GM21526 (cell line): ENCODE measurements around the gene SMG6.
A peak's percentile ranks its signal among the peaks of the same experiment; 100 is the strongest.
"Not testable (repeated sequence)": the region's sequence is repeated elsewhere in the genome, so short reads cannot be mapped to it uniquely, and the experiment has no call there.

ENCODE experiments used
- ATAC-seq: cut with Tn5 transposase; IDR thresholded peaks from one replicate; pipeline ENCODE4 v1.9.1; 2021; ENCODE audit warnings: moderate library complexity; ENCODE audit not compliant: unreplicated experiment, low FRiP score

Gene SMG6

DNA sequence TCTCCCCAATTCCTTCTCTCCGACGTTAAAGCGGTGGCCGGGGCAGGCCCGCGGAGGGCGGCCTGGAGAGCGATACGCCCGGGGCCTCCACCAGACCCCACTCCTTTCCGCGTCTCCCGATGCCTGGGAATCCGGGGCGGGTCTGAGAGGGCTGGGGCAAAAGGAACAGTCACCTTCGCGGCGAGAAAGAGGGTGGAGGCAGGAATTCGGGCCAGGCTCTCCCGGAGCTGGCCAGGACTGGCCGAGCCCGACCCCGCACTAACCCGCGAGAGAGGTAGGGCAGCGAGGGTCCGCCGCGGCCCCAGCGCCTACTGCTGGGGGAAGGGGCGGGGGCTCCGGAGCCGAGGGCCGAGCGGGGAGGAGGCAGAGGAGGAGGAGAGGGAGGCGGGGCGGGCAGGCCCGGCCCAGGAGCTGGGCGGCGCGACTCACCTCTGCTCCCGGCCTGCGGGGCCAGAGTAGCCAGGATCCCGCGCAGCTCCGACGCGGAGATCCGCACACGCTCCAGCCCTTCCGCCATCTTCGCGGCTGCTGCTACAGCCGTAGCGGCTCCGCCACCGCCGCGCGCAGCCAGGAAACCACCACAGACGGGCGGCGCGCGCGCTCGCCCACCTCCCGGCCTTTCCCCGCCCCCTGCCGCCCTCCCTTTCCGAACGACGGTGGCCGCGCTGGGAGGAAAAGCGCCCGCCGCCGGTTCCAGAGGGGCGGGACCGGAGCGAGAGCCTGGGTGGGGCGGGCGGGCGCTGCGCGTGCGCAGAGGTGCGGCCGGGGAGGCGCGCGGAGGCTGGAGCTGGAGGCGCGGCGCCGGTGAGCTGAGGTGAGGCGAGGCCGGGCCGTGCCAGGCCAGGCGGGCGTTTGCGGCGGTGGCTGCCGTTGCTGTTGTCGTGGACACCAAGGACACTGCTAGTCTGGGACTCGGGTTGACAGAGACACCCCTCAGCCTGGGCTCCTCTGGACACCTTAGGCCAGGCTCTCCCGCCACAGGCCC lies at the start of gene SMG6, which contains the start of gene SRR:
Gene SMG6, minus strand, starts transcription at position 582 of the 985 bp plus-strand sequence. Its CDS starts 65 bp downstream, at position 517.
Gene SRR, plus strand, starts transcription at position 747 of the 985 bp plus-strand sequence. CDS start 11,611 bp downstream, outside the sequence.
- ATAC-seq: peak; percentile 69

DNA sequence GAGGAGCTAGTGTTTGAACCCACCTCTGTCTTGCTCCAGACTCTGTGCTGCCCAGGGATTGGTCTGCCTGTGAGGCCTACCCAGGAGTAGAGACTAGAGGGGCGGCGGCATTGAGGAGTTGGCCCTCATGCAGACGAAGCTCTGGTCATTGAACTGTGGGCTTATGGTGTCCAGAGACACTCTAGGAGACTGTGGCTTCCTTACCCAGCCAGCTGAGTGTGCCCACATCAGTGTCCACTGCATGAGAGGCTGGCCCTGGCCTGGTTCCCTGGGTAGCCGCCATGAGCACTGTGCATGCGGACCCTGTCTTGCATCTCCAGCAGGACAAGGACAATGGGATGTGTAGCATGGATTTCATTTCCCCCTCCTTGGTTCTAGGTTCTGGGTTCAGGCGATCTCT lies 47.7 kb upstream of the SMG6 start:
- ATAC-seq: no peak

DNA sequence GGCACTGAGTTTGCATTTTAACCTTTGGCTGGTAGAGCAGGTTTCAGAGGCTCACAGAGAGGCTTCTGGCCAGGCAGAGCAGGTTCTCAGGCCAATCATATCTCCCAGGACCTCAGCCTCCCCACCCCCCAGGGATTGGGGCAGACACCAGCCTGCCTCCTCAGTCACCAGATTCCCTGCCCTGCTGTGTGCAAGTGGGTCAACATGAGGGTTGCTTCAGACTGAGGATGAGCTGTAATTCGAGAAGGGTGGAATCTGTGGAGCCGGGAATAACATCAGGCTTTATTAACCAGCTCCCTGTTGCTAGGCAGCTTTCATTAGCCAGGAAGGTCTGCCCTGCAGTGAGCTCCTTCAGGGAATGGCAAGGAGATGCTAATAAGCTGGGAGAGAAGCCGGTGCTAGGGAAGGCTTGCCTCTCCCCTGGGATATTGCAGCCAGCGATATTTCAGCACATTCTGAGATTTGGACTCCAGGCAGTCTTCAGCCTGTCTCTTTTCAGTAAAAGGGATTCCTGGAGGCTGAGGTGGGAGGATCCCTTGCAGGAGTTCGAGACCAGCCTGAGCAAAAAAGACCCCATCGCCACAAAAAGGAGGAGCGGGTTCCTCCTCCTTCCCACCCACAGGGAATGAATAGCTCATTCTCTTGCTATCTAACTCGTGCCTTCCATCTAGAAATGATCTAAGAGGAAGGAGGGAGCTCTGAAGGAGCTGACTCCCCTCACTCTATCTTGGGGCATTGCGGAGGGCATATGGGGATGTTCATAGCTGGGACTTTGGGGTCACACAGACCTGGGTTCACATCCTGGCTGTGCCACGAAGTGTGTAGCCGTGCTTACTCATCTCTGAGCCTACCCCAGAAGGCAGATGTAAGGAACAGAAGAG lies 44.5 kb upstream of the SMG6 start:
- ATAC-seq: no peak

DNA sequence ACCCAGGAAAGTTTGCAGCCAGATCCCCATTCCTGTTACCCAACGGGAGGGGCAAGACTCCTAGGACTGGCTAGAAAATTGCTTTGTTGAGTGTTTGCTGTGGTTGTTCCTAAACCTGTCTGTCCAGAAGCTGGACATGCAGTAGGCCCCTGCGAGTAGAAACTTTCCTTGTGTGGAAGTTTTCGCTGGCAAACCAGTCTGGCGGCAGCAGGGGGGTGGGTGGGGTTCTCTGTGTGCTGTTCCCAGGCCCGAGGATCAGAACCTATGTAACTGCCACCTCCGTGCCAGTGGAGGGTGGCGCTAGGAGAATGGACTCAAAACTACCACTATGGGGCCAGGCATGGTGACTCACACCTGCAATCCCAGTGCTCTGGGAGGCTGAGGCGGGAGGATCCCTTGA lies 42.9 kb upstream of the SMG6 start:
- no peak for ATAC-seq

DNA sequence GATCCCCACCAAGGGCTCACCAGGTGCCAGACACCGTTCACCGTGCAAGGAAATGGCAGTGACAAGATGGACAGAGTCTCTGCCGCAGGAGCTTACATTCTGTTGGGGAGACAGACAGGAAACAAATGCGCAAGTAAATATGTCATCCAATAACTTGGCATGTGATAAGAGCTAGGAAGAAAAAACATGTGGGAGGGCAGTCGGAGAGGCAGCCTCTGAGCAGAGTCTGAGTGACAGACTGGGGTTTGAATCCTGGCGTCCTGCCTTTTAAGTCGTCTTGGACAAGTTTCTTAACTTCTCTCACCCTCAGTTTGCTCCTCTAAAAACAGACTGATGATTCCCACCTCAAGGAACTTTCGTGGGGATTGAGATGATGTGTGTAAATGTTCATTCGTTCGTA lies 40.9 kb upstream of the SMG6 start:
- ATAC-seq: no peak

DNA sequence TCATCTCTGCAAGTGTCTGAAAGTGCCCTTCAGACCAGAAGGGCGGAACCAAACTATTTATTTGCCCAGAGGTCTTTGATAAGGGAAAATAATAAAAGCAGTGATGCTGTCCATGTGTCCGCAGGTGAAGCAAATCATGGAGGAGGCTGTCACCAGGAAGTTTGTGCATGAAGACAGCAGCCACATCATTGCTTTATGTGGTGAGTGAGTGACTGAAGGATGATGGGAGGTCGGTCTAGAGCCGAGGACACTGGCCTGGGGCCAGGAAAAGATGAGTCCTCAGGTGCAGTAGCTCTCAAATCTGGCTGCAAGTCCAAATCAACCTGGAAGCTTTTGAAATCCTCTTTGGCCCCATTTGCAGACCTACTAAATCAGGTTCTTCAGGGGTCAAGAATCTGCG lies 39.8 kb upstream of the SMG6 start:
- ATAC-seq: no peak

DNA sequence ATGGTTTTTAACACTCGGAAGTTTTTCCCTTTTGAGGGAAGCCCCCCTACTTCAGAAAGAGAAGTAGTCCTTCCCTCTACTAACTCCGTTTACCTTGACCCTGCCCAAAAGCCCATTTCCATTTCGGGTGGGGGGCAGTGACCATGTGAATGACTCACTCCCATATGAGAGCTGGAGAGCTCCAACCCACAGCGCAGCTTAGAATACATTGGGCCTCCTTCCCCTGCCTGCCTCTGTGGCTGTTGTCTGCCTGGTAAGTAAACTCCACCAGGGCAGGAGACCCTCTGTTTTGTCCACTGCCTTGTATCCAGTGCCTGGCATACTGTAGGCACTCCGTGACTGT lies 34.7 kb upstream of the SMG6 start:
- no peak for ATAC-seq

DNA sequence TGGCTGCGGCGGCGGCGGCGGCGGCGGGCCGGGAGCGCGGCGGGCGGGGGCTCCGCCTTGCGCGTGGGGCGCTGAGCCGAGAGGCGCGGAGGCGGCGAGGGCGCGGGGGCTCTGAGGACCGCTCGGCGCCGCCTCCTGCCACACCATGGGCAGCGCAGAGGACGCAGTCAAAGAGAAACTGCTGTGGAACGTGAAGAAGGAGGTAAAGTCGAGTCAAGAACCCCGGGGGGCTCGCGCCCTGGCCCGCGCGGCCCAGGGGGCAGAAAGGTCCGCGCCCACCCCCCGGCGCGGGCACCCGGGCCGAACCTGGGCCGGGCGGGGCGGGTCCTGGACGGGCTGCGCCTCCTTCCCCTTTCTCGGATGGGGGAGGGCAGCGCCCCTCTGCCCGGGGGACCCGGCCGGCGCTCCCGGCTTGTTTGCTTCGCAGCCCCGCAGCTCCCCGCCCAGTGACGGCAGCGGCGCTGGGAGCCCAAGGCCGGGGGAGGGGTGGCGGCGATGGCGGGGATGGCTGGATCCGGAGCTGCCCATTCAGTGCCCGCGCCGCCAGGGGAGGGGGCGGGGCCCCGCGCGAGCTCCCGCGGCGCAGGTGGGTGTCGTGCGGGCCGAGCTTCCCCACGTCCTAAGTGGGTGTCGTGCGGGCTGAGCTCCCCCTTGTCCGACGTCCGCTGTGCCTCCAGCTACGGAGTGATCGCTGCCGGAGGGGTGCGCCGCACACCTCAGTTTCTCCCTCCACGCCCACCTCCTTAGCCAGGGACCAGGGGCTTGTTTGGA lies 34.1 kb upstream of the SMG6 start:
- ATAC-seq: no peak

DNA sequence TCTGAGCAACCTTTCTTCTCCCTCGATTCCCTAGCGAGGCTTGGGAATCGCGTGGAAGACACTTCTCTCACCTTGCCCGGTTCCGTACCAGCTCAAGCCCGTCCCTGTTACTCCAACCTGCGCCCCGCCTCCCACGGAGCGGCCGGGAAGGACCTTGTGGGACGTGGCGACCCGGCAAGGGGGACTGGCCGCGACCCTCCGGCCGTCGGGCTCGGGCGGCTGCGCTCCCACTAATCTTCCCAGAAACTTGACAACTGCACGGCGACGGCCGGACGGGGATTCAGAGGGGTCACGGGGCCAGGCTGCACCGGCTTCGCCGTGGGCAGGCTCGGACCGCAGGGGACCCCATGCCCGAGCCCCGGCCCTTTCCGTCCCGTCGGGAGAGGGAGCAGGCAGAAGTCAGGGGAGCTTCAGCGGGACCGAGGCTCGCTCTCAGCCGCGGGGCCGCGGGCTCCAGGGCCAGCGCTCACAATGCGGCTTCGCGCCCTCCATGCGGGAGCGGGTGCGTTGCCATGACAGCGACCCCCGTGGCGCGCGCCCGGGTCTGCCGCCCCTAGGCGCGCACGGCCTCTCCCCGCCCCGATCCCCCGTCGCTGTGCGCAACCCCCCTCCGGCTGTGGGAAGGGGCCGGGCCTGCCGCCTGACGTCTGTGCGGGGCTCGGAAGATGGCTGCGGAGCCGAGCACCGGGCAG lies 33.4 kb upstream of the SMG6 start, which contains the start of gene SGSM2:
Gene SGSM2, plus strand, starts transcription at position 650 of the 692 bp plus-strand sequence. CDS start 188 bp downstream, outside the sequence.
- ATAC-seq: no peak

DNA sequence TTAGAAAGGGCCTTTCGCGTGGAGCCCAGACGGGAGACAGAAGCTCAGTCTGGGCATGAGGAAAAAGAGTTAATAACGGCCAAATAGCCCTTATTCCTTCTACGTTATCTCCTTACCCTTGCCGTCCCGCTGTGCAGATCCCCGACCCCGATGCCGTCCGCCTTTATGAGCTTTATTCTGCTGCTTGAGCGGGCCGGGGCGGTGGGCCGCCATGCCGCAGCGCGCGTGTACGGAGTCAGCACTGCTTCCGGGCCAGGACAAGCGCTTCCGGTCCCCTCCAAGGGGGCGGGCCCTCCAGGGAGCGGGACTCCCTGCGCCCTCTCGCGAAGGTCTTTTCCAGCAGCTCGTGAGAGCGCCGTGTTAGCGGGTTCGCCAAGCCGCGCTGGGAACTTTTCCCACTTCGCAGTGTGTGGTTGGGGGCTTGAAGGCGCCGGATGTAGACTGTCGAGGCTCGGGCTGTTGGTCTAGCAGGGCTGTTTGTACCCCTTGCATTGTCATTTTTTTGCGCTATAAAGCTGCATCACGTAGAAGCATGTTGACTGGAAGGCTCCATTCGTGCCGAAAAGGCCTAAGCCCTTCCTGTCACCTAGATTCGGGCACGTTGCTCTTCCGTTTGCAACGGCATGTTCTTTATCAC lies 32.7 kb upstream of the SMG6 start, which contains the start of gene TSR1:
Gene TSR1, minus strand, starts transcription at position 243 of the 637 bp plus-strand sequence. Its CDS starts 30 bp downstream, at position 213.
- peak; percentile 58 for ATAC-seq

DNA sequence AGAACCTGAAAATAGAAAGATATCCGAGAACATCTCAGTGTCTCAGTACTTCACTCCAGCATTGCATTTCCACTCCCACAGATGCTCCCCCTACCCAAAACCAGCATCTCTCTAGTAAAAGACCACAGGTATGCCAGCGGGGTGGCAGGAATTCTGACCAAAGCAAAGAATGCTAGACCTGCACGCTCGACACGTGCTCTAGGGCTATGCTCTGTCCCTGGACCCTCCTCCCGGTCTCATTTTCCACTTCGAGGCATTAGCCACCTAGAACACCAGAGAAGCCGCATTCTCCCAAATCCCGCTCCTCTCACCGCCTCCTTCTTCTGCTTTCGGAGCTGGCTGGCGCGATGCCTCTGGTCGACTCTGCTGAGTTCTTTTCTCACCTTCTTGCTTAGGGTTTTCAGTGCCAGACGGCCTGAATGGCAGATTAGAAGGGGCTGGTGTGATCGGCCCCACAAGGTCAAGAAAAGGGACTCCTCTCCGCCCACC lies 32.2 kb upstream of the SMG6 start:
- ATAC-seq: no peak

DNA sequence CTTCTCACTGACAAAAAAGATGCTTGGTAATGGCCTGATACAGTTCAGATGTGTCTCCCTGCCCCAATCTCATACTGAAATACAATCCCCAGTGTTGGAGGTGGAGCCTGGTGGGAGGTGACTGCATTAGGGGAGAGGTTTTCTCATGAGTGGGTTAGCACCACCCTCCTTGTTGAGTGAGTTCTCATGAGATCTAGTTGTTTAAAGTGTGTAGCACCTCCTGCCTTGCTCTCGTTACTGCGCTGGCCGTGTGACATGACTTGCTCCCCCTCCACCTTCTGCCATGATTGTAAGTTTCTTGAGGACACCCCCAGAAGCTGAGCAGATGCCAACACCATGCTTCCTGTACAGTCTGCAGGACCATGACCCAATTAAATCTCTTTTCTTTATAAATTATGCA lies 27.7 kb upstream of the SMG6 start:
- no peak for ATAC-seq

DNA sequence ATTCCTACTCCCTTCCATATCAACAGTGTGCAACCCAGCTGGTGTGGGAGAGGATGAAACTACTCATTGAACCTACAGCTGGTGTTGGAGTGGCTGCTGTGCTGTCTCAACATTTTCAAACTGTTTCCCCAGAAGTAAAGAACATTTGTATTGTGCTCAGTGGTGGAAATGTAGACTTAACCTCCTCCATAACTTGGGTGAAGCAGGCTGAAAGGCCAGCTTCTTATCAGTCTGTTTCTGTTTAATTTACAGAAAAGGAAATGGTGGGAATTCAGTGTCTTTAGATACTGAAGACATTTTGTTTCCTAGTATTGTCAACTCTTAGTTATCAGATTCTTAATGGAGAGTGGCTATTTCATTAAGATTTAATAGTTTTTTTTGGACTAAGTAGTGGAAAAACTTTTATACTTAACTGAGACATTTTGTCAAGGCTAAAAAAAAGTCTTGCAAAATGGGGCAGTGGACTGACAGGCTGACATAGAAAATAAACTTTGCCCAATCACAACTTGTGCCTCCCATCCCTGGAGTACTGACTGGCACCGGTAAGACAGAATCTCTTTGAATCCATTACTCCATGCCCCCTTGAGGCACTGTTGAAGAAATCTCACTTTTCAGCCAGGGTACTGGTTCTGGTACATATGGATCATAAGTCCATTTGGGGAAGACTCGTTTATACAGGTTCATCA lies 20.2 kb upstream of the SMG6 start:
- no peak for ATAC-seq

DNA sequence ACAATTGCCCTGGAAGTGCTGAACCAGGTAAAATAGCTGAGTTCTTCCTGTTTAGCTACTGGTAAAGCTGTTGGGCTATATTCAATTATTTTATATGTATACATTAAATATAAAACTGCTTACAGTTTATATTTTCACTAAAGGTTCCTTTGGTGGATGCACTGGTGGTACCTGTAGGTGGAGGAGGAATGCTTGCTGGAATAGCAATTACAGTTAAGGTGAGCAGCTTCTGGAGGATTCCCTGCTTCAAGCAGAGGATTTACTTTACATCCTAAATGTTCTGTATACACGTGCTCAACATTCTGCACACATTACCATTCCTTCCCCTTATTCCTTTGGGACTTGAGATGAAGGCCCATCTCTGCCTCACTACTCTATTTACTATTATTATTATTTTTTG lies 17.8 kb upstream of the SMG6 start:
- ATAC-seq: no peak

DNA sequence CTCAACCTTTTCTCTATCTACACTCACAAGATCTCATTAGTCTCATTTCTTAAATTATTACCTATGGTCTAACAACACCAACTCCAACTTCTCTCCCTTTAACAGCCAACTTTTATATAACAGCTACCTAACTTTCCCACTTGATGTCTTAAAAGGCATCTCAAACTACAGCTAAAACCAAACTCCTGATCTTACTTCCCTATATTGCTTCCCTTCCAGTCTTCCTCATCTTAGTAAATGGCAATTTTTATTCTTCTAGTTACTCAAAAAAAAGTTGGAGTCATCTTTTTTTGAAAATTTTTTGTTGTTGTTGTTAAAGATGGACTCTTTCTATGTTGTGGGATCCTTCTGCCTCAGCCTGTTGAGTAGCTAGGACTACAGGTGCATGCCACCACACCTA lies 15.5 kb upstream of the SMG6 start:
- no peak for ATAC-seq

DNA sequence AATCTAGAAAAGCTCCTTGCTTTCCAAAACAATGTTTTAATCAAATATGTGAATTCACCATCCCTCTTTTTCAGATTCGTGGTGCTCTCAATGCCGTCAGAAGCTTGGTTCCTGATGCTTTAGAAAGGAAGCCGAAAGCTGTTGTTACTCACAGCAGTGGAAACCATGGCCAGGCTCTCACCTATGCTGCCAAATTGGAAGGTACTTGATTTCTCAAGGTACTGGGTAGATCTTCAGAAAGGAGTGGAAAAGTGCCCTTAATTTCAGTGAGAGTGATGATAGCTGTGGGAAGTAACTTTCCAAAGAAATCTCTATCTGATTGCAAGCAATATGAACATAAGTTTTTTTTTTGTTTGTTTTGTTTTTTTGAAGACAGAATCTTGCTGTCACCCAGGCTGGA lies 14.2 kb upstream of the SMG6 start:
- no peak for ATAC-seq

DNA sequence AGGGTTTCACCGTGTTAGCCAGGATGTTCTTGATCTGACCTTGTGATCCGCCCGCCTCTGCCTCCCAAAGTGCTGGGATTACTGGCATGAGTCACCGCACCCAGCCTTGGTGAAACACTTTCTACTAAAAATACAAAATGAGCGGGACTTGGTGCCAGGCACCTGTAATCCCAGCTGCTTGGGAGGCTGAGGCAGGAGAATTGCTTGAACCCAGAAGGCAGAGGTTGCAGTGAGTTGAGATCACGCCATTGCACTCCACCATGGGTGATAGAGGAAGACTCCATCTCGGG lies 13.3 kb upstream of the SMG6 start:
- ATAC-seq: not testable (repeated sequence)

DNA sequence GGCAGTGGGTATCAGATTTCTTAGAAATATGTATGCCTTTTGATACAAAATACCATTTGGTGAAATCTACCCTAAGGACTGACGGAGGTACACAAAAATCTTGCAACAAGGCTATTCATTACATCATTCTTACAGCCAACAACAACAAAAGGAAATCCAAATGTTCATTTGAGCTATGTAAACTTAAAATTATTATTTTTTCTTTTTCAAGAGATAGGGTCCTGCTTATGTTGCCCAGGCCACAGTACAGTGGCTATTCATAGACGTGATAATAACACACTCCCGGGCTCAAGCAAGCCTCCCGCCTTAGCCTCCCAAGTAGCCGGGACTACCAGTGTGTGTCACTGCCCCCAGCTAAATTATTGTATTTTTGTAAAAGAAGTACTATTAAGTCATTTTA lies 9.2 kb upstream of the SMG6 start:
- no peak for ATAC-seq
